ENCODE measurements around the gene MSH2.
"Not testable (repeated sequence)": the region's sequence is repeated elsewhere in the genome, so short reads cannot be mapped to it uniquely, and the experiment has no call there.

MSH2 gene

GRCh38 chr2:47485751-47486300 is 82.9 kb downstream of the MSH2 start:
- no peak for DNase-seq

GRCh38 chr2:47486841-47487497 is 84.0 kb downstream of the MSH2 start:
- peak; percentile 26 for DNase-seq

GRCh38 chr2:47487498-47487875 is 84.5 kb downstream of the MSH2 start:
- no peak for DNase-seq

- peak; percentile 85 for DNase-seq
Observed at GRCh38 chr2:47488870-47489584, 86.1 kb downstream of the MSH2 start.

- DNase-seq: no peak
Observed at GRCh38 chr2:47490406-47490805, 87.5 kb downstream of the MSH2 start.

GRCh38 chr2:47493317-47494035 is 90.5 kb downstream of the MSH2 start:
- no peak for DNase-seq

- DNase-seq: no peak
Observed at GRCh38 chr2:47494267-47495130, 91.5 kb downstream of the MSH2 start.

- no peak for DNase-seq
Observed at GRCh38 chr2:47497843-47498460, 95.0 kb downstream of the MSH2 start.

GRCh38 chr2:47499093-47499492 is 96.1 kb downstream of the MSH2 start:
- DNase-seq: no peak

- no peak for DNase-seq
Observed at GRCh38 chr2:47499621-47500309, 96.8 kb downstream of the MSH2 start.

- DNase-seq: peak; percentile 52
Observed at GRCh38 chr2:47501374-47502200, 98.6 kb downstream of the MSH2 start.

GRCh38 chr2:47502498-47502897 is 99.5 kb downstream of the MSH2 start:
- DNase-seq: not testable (repeated sequence)

- DNase-seq: no peak
Observed at GRCh38 chr2:47503481-47504070, 100.6 kb downstream of the MSH2 start.

- no peak for DNase-seq
Observed at GRCh38 chr2:47504174-47504810, 101.3 kb downstream of the MSH2 start.

GRCh38 chr2:47506024-47506423 is 103.1 kb downstream of the MSH2 start:
- no peak for DNase-seq

GRCh38 chr2:47506436-47506835 is 103.5 kb downstream of the MSH2 start:
- no peak for DNase-seq

GRCh38 chr2:47508080-47508479 is 105.1 kb downstream of the MSH2 start:
- no peak for DNase-seq

GRCh38 chr2:47508641-47509040 is 105.7 kb downstream of the MSH2 start:
- no peak for DNase-seq

- DNase-seq: no peak
Observed at GRCh38 chr2:47509250-47509649, 106.3 kb downstream of the MSH2 start.
